MM.1S (cell line): ENCODE measurements around the gene WDFY1.

Experiments used
- DNase-seq: peaks from one replicate; pipeline ENCODE4 v3.0.0-alpha.2; 2015
- H2AFZ ChIP-seq: fragments of 300-600 bp; sonication (generic); 2 replicates; pipeline ENCODE4 v1.6.0; 2016; ENCODE audit warnings: antibody characterized with exemption, low read length
- H3F3A ChIP-seq: fragments of 300-600 bp; sonication (generic); 2 replicates; pipeline ENCODE4 v1.6.1; 2016; ENCODE audit warnings: mild to moderate bottlenecking, antibody characterized with exemption, low read length, moderate library complexity, mixed read lengths; ENCODE audit not compliant: insufficient read depth
- H3K27ac ChIP-seq: fragments of 300-600 bp; sonication (generic); 2 replicates; pipeline ENCODE4 v1.5.1; 2016; ENCODE audit warnings: mild to moderate bottlenecking, low read length
- H3K27me3 ChIP-seq: fragments of 300-600 bp; sonication (generic); replicated peaks from 2 replicates; pipeline ENCODE4 v1.6.0; 2016; ENCODE audit warnings: low read length; ENCODE audit not compliant: insufficient read depth
- H3K36me3 ChIP-seq: fragments of 300-600 bp; sonication (generic); replicated peaks from 2 replicates; pipeline ENCODE4 v1.6.1; 2016; ENCODE audit warnings: mild to moderate bottlenecking, low read length, mixed read lengths; ENCODE audit not compliant: insufficient read depth
- H3K4me1 ChIP-seq: fragments of 300-600 bp; sonication (generic); 2 replicates; pipeline ENCODE4 v1.6.1; 2016; ENCODE audit warnings: low read length, mixed read lengths
- H3K4me2 ChIP-seq: fragments of 300-600 bp; sonication (generic); 2 replicates; pipeline ENCODE4 v1.6.0; 2016; ENCODE audit warnings: low read depth, low read length
- H3K4me3 ChIP-seq: fragments of 300-600 bp; sonication (generic); 2 replicates; pipeline ENCODE4 v1.5.1; 2016; ENCODE audit warnings: low read length, mixed read lengths
- H3K79me2 ChIP-seq: fragments of 300-600 bp; sonication (generic); 2 replicates; pipeline ENCODE4 v1.6.1; 2016; ENCODE audit warnings: mixed run types, low read length, mixed read lengths
- H3K9ac ChIP-seq: fragments of 300-600 bp; sonication (generic); 2 replicates; pipeline ENCODE4 v1.6.1; 2016; ENCODE audit warnings: low read length, mixed read lengths
- H3K9me2 ChIP-seq: fragments of 300-600 bp; sonication (generic); replicated peaks from 2 replicates; pipeline ENCODE4 v1.6.1; 2016; ENCODE audit warnings: mild to moderate bottlenecking, low read length, mixed read lengths; ENCODE audit not compliant: insufficient read depth
- H3K9me3 ChIP-seq: fragments of 300-600 bp; sonication (generic); replicated peaks from 2 replicates; pipeline ENCODE4 v1.6.1; 2016; ENCODE audit warnings: mild to moderate bottlenecking, low read length, mixed read lengths; ENCODE audit not compliant: insufficient read depth
- H4K20me1 ChIP-seq: fragments of 300-600 bp; sonication (generic); 2 replicates; pipeline ENCODE4 v1.6.1; 2016; ENCODE audit warnings: mild to moderate bottlenecking, low read length, moderate library complexity, mixed read lengths; ENCODE audit not compliant: insufficient read depth
- CTCF ChIP-seq: fragments of 300-600 bp; sonication (generic); IDR thresholded peaks from 2 replicates; pipeline ENCODE4 v1.5.1; 2016; ENCODE audit warnings: antibody characterized with exemption, low read length, mixed read lengths
- EZH2 ChIP-seq: fragments of 300-600 bp; sonication (generic); optimal IDR thresholded peaks from 2 replicates; pipeline ENCODE3; 2017; ENCODE audit warnings: low read depth, mild to moderate bottlenecking, antibody characterized with exemption, low read length, mixed read lengths
- EZH2phosphoT487 ChIP-seq: fragments of 300-600 bp; sonication (generic); IDR thresholded peaks from 2 replicates; pipeline ENCODE4 v1.6.1; 2018; ENCODE audit warnings: antibody characterized with exemption, low read length

WDFY1 gene

DNA sequence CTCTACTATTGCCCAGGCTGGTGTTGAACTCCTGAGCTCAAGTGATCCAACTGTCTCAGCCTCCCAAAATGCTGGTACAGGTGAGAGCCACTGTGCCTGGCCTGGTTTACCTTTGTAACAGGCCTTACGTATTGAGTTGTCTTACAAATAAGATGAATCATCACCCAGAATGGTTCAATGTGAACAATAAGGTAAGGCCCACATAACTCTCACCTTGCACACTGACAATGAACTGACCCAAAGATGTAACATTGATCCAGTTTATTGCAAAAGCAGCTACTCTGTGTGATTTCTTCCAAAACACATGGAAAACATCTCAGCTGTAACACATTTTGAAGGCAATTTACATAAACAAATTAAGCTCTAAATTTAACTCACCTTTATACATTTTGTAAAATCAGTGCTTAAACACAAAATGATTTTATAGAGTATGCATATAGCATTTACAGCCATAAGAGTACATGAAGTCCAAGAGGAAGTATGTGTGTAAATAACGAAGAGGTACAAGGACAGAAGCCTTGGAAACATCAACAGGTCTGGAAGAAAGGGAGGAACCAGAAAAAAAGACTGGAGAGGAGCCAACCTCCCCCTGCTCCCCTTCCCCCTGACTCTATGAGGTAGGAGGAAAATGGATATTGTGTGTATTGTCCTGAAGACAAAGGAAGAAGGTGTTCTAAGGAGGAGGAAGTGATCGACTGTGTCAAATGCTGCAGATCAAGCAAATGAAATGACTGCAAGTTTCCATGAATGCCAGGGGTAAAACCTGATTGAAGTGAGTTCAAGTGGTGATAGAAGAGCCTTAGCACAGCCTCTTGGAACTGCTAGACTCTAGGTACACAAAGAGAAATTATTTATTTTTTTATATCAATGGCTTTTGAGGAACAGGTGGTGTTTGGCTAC lies 5.6 kb upstream of the WDFY1 start:
- no peaks in the 10 kb centered on the region for H3K27me3 ChIP-seq
- H3K9ac ChIP-seq: no peak overlapping the region
- no peak for TF ChIP-seq CTCF
- no peak for TF ChIP-seq EZH2
- no peak for TF ChIP-seq EZH2phosphoT487
- H3K4me2 ChIP-seq: no peak overlapping the region
- no peak overlapping the region for H3K27ac ChIP-seq
- H3K4me3 ChIP-seq: no peak overlapping the region
- no peaks in the 10 kb centered on the region for H3K36me3 ChIP-seq
- H4K20me1 ChIP-seq: no peaks in the 10 kb centered on the region
- H3K9me3 ChIP-seq: no peaks in the 10 kb centered on the region
- DNase-seq: no peak
- H3K79me2 ChIP-seq: no peaks in the 10 kb centered on the region
- H3K9me2 ChIP-seq: no peaks in the 10 kb centered on the region
- H3F3A ChIP-seq: peaks cover 8% of the 10 kb centered on the region
- no peak overlapping the region for H2AFZ ChIP-seq
- peaks cover 12% of the 10 kb centered on the region for H3K4me1 ChIP-seq

- no peaks in the 10 kb centered on the region for H3K9me3 ChIP-seq
- no peak overlapping the region for H2AFZ ChIP-seq
- no peaks in the 10 kb centered on the region for H3K9me2 ChIP-seq
- H3K9ac ChIP-seq: no peak overlapping the region
- H3K4me1 ChIP-seq: peaks cover 12% of the 10 kb centered on the region
- no peak overlapping the region for H3K4me3 ChIP-seq
- H3K36me3 ChIP-seq: no peaks in the 10 kb centered on the region
- H3K27me3 ChIP-seq: no peaks in the 10 kb centered on the region
- DNase-seq: no peak
- H4K20me1 ChIP-seq: no peaks in the 10 kb centered on the region
- TF ChIP-seq EZH2phosphoT487 (no peak), CTCF (peak; percentile 24; the same call in 1 of the 2 replicates), EZH2 (no peak)
- H3K4me2 ChIP-seq: no peak overlapping the region
- H3F3A ChIP-seq: peaks cover 8% of the 10 kb centered on the region
- peaks cover 8% of the 10 kb centered on the region for H3K79me2 ChIP-seq
- H3K27ac ChIP-seq: no peak overlapping the region
Measured at GRCh38 chr2:223949241-223949840, 4.2 kb upstream of the WDFY1 start.

- Histone ChIP-seq H3K27ac (no peak overlapping the region), H3K9me2 (no peaks in the 10 kb centered on the region), H3F3A (peaks cover 8% of the 10 kb centered on the region), H3K4me3 (no peak overlapping the region), H4K20me1 (no peaks in the 10 kb centered on the region), H3K4me2 (no peak overlapping the region), H3K27me3 (no peaks in the 10 kb centered on the region), H3K9me3 (no peaks in the 10 kb centered on the region), H3K79me2 (peaks cover 21% of the 10 kb centered on the region), H3K4me1 (peaks cover 10% of the 10 kb centered on the region), H3K36me3 (no peaks in the 10 kb centered on the region), H2AFZ (no peak overlapping the region), H3K9ac (no peak overlapping the region)
- no peak for TF ChIP-seq EZH2
- TF ChIP-seq EZH2phosphoT487: no peak
- TF ChIP-seq CTCF: no peak
- DNase-seq: no peak
Measured at GRCh38 chr2:223947711-223948205, 2.6 kb upstream of the WDFY1 start.
